Esophagus mucosa (tissue), 1 donor: ENCODE results near the gene SLC7A10. TPM values are rescaled to one million over a fixed set of nuclear protein-coding genes. Genes with fewer than 3 reads are reported as not detected.

Experiments
- ATAC-seq: fragments of 200-7000 bp; cut with Tn5 transposase; one replicate; pipeline ENCODE4 v1.9.1; 2020
- total RNA-seq: library from RNA; stranded (reverse); gene quantifications from one replicate; pipeline ENCODE4 v1.2.4, GENCODE V29; 2023
- donor health status: DM: yes; HTN: yes; CAD: no.

SLC7A10 gene
- not detected for total RNA-seq

DNA sequence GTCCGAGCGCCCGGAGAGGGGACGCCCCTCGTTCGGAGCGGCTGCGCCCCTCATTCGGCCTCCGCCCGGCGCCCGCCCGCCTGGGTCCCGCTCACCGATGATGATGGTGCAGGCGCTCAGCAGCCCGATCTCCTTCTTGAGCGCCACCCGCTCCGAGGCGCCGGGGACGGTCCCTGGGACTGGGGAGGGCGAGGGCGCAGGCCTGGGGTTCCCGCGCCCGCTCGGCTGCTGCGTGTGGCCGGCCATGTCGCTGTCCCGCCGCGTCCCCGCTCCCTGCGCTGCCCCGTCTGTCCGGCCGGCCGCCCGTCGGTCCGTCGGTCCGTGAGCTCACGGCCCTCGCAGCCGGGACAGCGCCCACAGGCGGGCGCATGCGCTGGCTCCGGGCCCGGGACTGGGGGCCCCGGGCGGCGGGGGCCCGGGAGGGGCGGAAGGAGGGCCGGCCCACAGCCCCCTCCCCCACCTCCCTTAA, at the start of gene SLC7A10:
Gene SLC7A10 (minus strand): TSS at position 393 of the 469 bp plus-strand sequence. CDS start 147 bp downstream, at position 246.
- peak; percentile 33 for ATAC-seq

DNA sequence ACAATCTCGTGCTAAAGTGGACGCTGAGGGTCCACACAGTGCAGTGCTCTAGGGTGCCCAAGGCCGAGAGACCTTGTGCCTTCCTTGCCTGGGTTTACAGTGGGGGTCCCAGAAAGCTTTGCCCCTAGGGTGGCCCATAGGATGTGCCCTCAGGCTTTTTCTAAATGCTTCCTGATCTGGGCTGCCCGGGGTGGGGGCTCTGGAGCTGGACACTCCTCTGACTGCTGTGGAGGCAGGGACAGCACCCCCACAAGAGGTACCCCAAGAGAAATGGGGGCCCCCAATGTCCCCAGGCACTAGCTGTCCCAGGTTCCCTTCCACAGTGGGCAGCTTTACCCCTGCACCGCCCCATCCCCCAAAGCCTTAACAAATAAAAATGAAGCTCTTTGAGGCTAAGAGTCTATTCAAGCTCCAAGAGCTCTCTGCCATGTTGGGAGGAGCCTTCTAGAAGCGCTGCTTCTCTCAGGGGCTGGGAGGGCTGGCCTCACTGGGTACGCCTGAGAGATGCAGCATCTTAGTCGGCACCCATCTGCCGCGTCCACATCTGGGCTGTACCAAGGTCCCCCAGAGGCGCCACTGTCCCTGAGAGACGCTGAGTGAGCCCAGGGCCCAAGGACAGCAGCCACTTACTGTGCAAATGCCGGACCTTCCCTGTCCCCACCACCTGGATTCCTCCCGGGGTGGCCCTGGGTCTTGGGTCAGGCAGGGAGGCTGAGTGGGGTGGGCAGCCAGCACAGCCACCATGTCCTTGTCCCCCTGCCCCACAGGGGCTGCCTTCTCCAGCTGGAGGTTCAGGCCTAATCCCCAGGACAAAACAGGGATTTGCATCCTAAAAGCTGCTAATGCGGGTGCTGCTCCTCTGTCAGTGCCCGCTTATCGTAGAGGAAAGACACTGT, 49.3 kb upstream of the SLC7A10 start:
- no peak for ATAC-seq

DNA sequence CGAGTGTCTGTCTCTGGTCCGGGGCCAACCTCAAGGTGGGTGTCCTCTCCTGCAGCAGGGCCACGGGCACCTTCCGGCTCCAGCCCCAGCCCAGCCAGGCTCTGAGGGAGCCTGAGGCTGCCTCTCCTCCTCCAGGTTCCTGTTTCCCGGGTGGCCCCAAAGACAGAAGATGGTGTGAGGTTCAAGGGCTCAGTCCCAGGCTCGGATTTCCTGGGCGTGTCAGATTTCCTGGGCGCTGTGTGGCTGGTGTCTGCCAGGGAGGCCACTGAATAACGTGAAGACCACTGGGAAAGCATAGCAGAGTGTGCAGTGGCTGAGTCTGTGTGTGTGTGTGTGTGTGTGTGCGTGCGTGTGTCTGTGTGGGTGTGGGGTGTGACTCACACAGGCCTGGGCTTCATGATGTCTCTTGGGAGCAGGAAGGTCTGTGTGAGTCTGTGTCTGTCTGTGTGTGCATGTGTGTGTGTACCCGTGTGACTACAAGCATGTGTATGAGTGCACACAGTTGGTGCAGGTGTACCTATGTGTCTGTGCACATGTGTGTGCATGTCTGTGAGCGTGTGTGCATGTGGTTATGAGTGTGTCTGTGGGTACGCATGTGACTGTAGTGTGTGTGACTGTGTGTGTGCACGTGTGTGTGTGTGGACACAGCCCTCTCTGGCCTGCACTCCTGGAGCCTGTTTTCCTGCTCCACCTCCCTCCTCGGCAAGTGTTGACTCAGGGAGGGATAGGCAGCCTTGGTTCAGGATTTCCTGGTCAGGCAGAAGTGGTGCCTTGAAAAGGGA, 48.4 kb upstream of the SLC7A10 start:
- peak; percentile 82 for ATAC-seq

DNA sequence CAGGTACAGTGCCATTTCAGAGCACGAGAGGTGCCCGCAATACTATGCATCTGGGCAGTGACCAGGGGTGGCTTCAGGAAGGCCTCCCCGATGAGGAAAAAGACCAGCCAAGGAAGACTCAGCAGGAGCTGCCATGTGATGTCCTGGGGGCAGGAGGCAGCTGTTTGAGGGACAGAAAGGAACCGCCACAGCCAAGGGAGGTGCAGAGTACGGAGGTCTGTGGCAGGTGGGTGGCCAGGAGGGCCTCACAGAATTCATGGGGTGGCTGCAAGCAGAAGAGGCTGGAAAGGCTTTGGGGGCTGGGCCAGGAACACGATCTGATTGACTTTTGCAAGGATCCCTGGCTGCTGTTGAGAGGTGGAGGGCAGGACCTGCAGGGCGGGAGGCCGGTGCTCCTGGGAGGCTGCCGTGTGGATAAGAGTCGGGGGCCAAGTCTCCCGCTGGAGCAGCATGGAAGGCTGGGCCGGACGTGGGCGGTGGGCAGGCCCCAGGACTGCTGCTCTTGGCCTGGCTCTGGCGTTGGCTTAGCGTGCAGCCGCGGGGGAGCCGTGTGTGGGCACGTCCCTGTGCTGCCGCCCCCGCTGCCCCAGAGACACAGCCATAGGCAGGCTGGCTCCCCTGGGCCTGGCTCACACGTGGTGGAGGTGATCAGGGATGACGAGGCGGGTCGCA, 47.6 kb upstream of the SLC7A10 start:
- peak; percentile 35 for ATAC-seq

DNA sequence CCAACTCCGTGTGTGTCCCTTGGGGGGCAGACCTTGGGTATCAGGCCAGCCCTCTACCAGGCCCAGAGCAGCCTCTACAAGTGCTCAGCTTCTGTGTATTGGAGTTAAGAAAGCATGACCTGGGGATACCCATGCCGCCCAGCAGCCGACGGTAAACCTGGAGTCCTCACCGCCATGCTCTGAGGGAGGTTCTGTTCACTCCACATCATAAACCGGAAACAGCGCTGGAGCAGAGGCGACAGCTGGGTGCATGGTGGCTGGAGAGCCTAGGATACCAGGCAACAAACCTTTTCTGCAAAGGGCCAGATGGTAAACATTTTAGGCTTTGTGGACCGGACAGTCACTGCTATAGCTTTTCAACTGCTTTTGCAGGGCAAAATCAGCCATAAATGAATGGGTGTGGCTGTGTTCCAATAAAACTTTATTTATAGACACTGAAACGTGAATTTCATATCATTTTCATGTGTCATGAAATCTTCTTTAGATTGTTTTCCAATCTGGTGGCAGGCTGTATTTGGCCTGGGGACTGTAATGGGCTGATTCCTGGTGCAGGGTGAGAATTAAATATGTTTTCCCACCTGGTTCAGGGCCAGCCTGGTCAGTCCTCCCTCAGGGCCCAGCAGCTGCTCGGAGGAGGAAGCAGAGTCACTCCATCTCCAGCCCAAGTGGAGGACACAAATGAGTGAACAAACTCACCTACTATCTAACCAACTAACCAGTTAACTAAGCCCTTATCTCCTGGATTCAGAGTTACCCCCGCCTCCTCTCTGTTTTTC, 45.8 kb upstream of the SLC7A10 start:
- ATAC-seq, result no peak

DNA sequence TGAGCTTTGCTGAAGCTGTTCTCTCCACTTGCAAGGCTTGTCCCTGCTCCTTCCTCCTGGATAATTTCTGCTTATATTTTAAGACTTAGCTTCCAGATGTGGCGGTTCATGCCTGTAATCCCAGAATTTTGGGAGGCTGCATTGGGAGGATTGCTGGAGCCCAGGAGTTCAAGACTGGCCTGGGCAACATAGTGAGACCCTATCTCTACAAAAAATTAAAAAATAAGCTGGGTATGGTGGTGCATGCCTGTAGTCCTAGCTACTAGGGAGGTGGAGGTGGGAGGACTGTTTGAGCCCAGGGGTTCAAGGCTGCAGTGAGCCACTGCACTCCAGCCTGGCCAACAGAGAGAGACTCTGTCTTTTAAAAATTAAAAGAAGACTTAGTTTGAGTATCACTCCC, 45.1 kb upstream of the SLC7A10 start:
- no peak for ATAC-seq

DNA sequence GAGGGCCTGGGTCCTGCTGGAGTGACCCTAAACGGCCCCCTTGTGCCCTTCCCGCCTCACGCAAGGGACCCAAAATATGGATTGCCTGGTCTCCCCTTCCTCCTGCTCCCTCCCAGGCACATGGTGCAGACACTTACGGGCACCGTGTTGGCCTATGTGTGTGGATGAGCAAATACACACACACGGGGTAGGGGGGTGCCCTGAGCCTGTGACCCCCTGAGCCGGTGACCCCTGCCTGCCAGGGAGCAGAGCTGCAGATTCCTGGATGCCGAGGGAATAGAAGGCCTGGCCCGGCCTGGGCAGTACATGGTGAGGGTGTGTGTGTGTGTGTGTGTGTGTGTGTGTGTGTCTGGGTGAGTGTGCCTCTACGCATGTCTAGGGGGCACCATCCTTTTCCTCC, 43.4 kb upstream of the SLC7A10 start:
- no peak for ATAC-seq

DNA sequence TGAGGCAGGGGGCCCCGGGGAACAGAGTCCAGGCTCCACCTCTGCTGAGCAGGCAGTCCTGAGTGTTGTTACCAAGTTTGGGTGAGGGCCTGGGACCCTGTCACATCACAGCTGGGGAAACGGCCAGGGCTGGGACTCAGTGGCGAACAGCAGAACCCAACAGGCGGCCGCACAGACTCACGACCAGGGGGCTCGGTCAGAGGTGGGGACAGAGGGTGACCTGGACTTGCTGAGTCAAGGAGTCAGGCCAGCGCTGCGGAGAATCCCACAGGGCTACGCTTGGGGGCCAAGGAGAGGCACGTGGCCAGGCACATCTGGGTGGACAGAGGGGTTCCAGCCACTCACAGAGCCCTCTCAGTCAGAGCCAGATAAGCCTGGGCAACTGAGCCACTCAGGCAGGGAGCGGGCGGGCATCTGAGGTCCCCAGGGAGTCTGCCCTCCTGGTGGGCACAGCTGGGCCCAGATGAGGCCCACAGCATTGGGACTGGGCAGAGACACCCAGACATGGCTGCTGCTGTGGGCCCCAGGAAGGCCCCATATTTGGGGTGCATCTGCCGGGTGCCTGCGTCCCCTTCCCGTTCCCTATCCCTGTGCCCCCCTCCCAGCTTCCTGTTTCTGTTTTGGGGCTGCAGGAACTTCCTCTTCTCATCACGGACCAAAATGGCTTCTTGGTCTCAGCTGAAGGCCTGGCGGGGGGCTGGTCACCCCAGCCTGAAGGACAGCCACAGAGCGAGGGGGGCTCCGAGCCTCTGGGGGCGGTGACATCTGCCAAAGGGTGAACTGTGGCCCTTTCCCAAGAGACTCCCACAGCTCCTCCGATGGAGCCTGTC, 42.7 kb upstream of the SLC7A10 start:
- ATAC-seq, result no peak

DNA sequence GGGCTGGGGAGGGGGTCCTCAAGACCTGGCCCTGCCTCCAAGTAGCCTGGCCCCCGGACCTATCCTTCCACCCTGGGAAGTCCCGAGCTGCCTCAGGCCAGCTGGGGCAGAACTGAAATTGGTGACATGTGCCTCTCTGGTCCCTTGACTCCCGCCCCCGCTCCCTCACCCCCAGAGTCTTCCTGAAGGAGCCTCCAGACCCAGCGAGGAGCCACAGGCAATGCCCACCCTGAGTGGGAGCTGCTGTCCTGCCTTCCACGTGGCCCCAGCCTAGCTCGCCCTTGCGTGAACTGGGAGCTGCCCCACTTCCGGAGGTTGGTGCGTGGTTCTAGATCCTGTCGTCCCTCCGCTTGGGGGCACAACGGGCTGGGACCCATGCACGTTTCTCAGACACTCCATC, 42.1 kb upstream of the SLC7A10 start:
- no peak for ATAC-seq

DNA sequence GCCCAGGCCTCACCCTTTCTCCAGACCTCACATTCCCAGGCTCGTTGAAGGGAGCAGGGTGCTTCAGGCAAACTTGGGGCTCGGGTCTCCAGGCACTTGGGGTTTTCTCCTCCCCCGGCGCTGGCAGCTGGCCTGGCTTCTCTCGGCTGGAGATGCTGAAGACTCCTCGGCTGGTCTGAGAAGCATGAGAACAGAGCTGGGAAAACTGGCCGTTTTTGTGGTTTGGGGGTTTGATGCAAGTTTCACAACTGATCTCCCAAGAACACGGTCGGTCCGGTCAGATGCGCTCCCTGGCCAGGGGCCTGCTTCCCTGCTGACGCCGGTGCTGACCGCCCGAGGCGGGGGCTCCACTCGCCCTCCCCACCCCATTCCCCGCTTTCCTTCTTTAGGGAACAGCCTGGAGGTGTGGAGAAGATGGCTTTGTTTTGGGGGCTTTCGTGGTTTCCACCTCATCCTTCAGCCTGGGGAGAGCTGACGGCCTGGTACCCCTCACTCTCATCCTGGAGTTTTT, 41.4 kb upstream of the SLC7A10 start:
- no peak for ATAC-seq

DNA sequence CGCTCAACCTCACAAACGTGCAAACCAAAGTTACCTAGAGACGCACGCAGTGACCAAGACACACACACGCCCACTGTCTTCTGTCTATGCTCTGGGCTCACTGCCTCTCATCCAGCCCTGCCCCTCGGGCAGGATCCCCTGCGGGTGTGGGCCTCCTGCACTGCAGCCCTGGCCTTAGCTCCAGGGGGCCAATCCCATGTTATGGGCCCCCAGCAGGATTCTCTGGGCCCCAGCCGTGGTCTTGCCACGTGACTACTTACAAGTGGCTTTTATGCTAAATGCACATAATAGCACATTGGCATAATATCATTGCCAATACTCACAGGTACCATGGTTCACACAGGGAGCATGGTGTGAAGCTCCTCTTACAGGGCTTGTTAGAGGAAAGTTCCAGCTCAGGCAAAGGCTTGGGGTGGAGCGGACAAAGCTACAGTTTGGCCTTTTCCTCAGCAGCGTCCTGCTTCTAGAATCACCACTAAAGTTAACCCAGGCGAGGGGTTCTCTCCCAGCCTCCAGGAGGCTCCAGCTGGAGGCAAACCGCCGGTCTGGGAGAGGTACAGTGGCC, 39.3 kb upstream of the SLC7A10 start:
- no peak for ATAC-seq

DNA sequence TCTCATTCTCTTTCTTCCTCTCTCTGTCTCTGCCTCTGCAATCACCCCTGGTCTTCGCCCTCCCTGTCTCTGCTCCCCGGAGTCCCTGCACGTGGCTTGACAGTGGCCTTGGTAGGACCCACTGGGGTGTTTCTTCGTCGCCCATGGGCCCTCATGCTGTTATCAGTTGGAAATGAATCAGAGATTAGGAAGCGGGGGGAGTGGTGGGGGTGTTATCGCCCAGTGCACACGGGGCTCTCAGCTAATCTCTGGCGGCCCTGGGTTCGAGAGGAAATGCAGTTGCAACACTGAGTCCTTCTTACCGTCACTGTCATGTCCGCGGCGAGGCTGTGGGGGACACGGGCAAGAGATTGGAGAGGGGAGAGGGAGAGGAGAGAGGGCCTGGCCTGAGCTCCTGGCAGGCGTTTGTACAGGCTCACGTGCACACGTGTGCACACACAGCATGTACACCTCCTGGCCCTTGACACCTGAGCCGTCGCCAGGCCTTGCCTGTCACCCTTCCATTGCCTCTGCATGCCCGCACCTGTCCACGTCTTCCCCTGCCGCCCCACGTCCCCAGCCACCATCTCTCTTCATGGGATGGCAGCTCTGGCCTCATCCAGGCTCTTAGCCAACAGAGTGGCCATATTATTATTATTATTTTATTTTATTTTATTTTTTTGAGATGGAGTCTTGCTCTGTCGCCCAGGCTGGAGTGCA, 37.8 kb upstream of the SLC7A10 start:
- ATAC-seq, result no peak

DNA sequence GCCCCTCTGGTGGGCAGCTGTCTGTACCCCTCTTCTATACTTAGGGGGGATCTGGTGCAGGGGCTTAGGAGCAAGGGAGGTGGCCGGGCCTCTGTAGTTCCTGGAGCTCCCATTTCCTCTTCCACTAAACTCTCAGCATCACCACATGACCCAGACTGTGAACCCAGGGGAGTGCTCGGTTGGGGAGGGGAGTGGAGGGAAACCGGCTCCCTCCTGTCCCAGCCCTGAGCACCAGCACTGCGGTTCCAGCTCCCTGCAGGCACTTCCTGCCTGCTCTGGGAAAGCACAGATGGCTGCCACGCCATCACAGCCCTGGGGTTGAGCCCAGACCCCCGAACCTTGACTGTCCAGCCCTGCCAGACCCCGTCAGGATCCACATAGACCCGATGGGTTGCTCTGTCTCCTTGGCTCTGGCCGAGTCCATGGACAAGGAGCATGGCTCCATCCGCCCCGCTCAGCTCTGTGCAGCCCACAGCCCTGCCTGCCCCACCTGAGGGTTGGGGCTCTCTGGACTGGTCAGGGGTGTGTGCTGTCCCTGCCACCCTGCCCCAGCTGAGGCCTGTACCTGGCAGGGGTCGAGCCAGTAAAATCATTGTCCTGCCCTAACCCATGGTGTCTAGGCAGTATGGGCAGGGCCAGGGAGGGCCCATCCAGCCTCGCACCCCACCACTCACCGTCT, 36.0 kb upstream of the SLC7A10 start:
- ATAC-seq, result peak; percentile 27

DNA sequence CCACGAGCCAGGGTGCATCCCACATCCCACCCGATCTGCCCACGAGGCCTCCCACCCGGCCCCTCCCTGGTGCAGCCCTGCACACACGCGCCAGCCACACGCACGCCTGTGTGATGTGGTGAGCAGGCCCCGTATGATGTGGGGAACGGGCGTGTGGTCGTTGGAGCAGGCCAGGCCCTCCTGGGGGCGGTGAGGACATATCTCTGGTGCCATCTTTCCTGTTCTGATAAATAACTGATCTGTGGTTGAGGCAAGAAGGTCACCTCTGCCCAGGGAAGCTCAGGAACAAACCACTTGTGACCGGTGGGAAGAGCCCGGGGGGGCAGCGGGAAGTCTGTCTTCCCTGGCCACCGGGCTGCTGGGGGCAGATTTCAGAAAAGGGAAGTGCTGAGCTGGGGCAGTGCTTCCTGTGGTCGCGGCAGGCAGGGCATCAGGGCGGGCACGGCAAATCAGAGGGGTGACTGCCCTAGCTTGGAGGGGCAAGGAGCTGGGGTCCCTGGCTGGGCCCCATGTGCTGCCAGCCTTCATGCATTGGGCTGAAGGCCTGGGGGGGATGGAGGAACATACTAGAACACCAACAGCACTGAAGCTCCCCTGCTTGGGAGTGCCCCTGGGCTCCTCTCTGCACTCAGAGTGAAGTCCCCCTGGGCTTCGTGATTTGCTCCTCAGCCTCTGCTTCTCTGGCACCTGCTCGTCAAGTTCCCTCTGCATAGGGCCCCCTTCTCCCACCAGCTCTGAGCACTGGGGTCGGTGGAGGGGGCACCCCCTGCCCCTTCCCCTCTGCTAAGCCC, 35.2 kb upstream of the SLC7A10 start:
- ATAC-seq, result peak; percentile 14

DNA sequence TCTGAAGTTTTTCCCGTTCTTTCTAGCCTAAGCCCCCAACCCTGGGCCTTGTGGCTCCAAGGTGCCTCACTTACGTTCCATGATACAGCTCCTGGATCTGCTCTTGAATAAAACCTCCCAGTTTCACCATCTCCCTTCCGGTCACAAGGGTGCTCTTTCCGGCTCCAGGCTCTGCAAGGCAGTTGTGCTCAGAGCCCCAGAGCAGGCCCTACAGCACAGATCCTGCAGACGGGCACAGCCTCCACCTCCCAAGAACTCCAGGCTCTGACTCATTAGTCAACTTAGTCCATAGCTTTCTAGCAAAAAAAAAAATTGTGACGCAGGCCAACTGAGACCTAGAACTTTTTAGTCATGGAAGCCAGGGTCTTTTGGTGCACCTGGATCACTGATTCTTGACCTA, 33.9 kb upstream of the SLC7A10 start:
- ATAC-seq, result no peak

DNA sequence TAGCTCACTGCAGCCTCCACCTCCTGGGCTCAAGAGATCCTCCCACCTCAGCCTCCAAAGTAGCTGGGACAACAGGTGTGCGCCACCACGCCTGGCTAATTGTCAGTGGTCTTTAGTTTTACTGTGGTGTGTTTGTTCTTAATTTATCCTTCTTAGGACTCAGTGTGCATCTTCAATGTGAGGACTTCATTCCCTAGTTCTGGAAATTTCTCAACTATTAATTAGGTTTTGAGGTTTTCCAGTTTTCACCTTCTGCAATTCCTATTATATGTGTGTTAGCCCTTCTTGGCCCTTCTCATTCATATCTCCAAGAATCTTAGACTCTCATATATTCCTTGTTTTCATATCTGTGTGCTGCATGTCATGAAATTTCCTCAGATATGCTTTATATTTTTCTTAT, 32.2 kb upstream of the SLC7A10 start:
- ATAC-seq, result no peak

DNA sequence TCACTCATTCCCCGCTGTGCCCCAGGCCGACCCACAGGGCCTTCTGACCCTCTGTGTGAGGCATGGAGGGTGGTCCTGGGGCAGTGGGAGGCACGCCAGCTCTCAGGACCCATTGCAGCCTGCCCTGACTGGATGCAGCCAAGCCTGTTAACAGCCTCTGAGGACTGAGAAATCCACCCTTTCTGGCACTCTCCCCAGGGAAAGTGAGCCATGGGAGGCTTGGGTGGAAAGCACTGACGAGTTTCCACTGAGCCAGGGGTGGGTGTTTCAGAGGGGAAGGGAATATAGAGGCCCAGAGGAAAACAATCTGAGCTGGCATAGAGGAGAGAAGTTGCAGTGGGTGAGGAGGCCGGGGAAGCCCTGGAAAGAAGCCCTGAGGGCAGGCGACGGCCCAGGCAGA, 30.6 kb upstream of the SLC7A10 start:
- no peak for ATAC-seq

DNA sequence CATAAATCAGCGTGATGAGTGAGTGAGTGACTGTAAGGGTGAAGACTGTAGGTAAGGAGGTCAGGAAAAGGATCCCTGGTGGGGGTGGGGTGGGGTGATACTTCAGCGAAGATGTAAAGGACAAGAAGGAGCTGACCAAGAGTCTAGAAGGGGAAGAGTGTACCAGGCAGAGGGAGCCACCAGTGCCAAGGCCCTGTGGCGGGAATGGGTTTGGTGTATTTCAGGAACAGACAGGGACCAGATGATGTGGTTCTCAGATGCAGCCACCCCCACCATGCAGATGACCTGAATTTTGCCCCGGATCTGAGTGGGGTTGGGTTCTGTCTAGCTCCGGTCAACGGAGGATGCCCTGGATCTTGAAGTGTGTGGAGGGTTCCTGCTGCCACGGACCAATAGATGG, 30.1 kb upstream of the SLC7A10 start:
- ATAC-seq, result no peak
